BLaER1 (cell line): ENCODE measurements around the gene MRFAP1.
A peak's percentile ranks its signal among the peaks of the same experiment; 100 is the strongest.

Source experiments
- H3K27ac ChIP-seq: shearing (Covaris generic); formaldehyde crosslinking; 2 replicates; pipeline ENCODE4 v1.8.1; 2022
- H3K27me3 ChIP-seq: shearing (Covaris generic); formaldehyde crosslinking; 2 replicates; pipeline ENCODE4 v1.8.1; 2022
- H3K36me3 ChIP-seq: shearing (Covaris generic); formaldehyde crosslinking; 2 replicates; pipeline ENCODE4 v1.8.1; 2022
- H3K4me1 ChIP-seq: shearing (Covaris generic); formaldehyde crosslinking; 2 replicates; pipeline ENCODE4 v1.8.1; 2022
- H3K4me2 ChIP-seq: shearing (Covaris generic); formaldehyde crosslinking; 2 replicates; pipeline ENCODE4 v1.8.1; 2022
- H3K4me3 ChIP-seq: shearing (Covaris generic); formaldehyde crosslinking; 2 replicates; pipeline ENCODE4 v1.8.1; 2022
- H3K9ac ChIP-seq: shearing (Covaris generic); formaldehyde crosslinking; 2 replicates; pipeline ENCODE4 v1.8.1; 2022
- H3K9me3 ChIP-seq: shearing (Covaris generic); formaldehyde crosslinking; 2 replicates; pipeline ENCODE4 v1.8.1; 2022
- H4K20me1 ChIP-seq: shearing (Covaris generic); formaldehyde crosslinking; 2 replicates; pipeline ENCODE4 v1.8.1; 2022
- Cebpa-rat ChIP-seq: shearing (Covaris generic); IDR thresholded peaks from 2 replicates; pipeline ENCODE4 v1.8.1; 2022

Gene MRFAP1

DNA sequence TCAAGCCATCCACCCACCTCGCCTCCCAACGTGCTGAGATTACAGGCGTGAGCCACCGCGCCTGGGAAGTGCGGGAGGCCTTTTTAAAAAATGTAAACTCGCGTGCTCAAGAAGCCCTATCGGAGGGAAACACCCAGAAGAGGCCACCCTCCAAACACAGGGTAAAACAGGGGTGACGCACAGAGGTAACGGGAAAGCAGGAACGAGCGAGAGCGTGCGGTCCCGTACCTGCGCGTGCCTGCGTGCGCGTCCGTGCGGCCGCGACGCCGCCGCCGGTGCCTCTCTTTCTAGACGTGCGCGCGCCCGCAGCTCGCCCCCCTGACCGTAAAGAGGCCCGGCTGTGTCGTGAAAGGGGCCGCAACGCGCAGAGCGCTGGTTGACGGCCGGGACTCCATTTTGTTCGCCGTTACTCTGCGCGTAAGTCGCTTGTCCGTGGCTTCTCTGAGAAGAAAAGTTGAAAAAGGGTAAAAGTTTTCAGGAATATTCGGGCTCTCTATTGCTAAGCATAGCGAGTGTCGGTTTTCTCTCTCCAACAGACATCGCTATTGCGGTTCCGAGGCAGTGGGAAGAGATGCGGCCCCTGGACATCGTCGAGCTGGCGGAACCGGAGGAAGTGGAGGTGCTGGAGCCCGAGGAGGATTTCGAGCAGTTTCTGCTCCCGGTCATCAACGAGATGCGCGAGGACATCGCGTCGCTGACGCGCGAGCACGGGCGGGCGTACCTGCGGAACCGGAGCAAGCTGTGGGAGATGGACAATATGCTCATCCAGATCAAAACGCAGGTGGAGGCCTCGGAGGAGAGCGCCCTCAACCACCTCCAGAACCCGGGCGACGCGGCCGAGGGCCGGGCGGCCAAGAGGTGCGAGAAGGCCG lies at the start of gene MRFAP1:
TSS of gene MRFAP1 (plus strand) at position 394 of the 872 bp plus-strand sequence. CDS start at position 572, 178 bp downstream.
- peaks cover 32% of the 10 kb centered on the region for H3K4me1 ChIP-seq
- H3K9ac ChIP-seq = peak within 1 kb of the TSS; percentile 96
- H3K27me3 ChIP-seq = no peaks in the 10 kb centered on the region
- H3K4me3 ChIP-seq = peak within 1 kb of the TSS; percentile 98
- H3K36me3 ChIP-seq = peaks cover 27% of the 10 kb centered on the region
- H3K27ac ChIP-seq = peak within 1 kb of the TSS; percentile 94
- peak within 1 kb of the TSS; percentile 94 for H3K4me2 ChIP-seq
- no peak for TF ChIP-seq Cebpa-rat
- no peaks in the 10 kb centered on the region for H3K9me3 ChIP-seq
- H4K20me1 ChIP-seq = peaks cover 29% of the 10 kb centered on the region

DNA sequence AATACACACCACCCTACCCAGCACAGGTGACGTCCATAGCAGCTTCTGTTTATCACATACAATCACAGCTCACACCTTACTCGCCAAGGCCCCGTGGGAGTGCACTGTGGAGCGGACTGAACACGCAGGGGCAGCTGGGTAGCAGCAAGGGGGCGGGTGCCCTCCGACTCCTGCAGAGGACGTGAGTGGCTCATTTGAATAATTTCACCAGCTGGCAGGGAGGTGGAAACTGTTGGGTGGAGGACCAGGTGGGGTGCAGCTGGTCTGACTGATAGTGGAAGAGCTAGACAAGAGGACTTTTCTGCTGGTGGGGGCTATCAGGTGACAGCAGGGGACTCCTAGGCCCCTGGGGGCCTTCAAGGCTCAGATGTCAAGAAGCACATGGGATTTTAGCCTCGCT lies 49.2 kb upstream of the MRFAP1 start:
- Histone ChIP-seq H3K4me3 (no peak overlapping the region), H4K20me1 (no peaks in the 10 kb centered on the region), H3K4me1 (peaks cover 19% of the 10 kb centered on the region), H3K27ac (peak overlapping the region; percentile 58), H3K9ac (no peak overlapping the region), H3K27me3 (no peaks in the 10 kb centered on the region), H3K36me3 (peaks cover 39% of the 10 kb centered on the region), H3K9me3 (no peaks in the 10 kb centered on the region), H3K4me2 (peak overlapping the region; percentile 70)
- no peak for TF ChIP-seq Cebpa-rat

DNA sequence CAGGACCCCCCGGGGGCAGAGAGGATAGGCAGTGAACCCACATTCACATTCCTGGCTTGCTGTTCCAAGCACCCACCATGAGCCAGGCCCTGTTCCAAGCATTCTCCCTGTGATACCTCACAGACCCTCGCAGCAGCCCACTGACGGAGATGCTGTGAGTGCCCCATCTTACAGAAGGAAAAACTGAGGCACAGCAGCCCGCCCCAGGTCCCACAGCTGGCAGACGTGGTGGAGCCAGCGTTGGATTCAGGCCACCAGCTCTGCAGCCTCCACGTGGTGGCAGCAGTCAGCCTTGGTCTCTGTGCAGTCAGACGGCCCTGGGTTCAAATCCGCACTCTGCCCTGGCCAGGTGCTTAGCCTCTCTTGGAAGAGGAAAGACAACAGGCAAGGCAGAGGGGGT lies 48.7 kb upstream of the MRFAP1 start:
- Histone ChIP-seq H4K20me1 (no peaks in the 10 kb centered on the region), H3K9me3 (no peaks in the 10 kb centered on the region), H3K4me1 (peaks cover 24% of the 10 kb centered on the region), H3K4me2 (peak overlapping the region; percentile 70), H3K4me3 (no peak overlapping the region), H3K27ac (peak overlapping the region; percentile 58), H3K36me3 (peaks cover 39% of the 10 kb centered on the region), H3K27me3 (no peaks in the 10 kb centered on the region), H3K9ac (no peak overlapping the region)
- TF ChIP-seq Cebpa-rat = no peak

DNA sequence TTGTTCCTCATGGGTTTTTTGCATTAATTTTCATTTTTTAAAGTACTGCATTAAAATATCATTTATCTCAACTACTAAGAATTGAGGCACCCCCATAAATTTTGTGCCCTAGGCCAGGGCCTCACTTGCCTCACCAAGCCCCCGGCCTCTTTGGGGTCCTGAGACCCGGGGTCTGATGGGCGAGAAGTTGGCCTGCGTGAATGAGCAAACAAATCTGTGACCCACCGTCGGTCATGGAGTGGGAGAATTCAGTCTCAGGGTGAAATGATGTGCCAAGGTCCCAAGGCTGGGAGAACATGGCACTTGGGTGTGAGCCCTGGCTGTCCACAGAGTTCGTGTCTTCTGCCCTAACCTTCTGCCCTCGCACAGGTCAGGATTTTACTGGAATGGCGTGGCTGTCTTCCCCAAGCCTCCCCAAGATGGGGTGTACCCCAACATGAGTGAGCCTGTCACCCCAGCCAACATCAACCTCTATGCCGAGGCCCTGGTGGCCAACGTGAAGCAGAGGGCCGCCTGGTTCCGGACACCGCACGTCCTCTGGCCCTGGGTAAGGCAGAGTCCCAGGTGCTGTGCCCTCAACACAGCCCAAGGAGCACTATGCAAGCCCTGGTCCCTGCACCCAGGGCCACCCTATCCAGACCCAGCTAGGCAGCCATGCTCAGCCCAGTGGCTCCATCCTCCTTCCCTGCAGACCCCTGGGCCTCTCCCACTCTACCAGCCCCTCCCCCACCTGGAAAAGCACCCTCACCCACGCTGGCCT lies 47.5 kb upstream of the MRFAP1 start:
- no peak for TF ChIP-seq Cebpa-rat
- H3K4me3 ChIP-seq = no peak overlapping the region
- H3K9me3 ChIP-seq = no peaks in the 10 kb centered on the region
- peaks cover 36% of the 10 kb centered on the region for H3K4me1 ChIP-seq
- no peaks in the 10 kb centered on the region for H3K27me3 ChIP-seq
- H3K9ac ChIP-seq = no peak overlapping the region
- no peak overlapping the region for H3K4me2 ChIP-seq
- peaks cover 32% of the 10 kb centered on the region for H3K36me3 ChIP-seq
- no peaks in the 10 kb centered on the region for H4K20me1 ChIP-seq
- no peak overlapping the region for H3K27ac ChIP-seq

DNA sequence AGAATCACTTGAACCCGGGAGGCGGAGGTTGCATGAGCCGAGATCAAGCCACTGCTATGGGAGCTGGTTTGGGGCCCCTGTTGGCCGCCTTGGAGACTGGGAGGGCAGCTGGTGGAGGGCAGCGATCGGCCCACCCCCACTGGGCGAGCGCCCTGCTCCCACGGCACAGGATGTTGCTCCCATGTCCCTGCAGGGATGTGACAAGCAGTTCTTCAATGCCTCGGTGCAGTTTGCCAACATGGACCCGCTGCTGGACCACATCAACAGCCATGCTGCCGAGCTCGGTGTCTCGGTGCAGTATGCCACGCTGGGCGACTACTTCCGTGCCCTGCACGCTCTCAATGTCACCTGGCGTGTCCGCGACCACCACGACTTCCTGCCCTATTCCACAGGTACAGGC lies 46.1 kb upstream of the MRFAP1 start:
- peaks cover 49% of the 10 kb centered on the region for H3K4me1 ChIP-seq
- H3K9me3 ChIP-seq = no peaks in the 10 kb centered on the region
- H4K20me1 ChIP-seq = no peaks in the 10 kb centered on the region
- H3K36me3 ChIP-seq = peaks cover 29% of the 10 kb centered on the region
- H3K4me3 ChIP-seq = no peak overlapping the region
- H3K27ac ChIP-seq = no peak overlapping the region
- no peak for TF ChIP-seq Cebpa-rat
- no peaks in the 10 kb centered on the region for H3K27me3 ChIP-seq
- no peak overlapping the region for H3K9ac ChIP-seq
- no peak overlapping the region for H3K4me2 ChIP-seq

DNA sequence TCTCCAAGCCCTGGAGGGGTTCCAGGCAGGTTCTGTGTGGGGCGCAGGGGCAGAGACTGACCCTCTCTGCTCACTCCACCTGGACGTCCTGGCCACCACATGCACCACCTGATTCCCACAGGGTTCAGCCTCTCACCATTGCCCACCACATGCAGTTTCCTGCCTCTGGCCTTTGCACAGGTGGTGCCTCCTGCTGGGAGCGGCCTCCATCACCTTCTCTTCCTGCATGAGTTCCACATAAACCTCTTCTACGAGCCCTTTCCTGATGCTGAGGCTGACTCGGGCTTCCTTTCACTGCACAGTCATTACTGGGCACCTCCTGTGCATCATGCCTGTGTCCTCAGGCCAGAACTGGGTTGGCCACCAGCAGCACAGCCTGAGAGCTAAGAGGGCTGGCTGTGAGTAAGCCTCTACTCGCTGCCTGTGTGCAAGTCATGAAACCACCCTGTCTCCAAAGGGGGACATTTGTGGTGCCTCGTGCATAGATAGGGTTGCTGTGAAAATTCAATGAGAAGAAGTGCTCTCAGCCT lies 45.6 kb upstream of the MRFAP1 start:
- H3K4me1 ChIP-seq = peaks cover 55% of the 10 kb centered on the region
- no peak overlapping the region for H3K4me2 ChIP-seq
- no peaks in the 10 kb centered on the region for H4K20me1 ChIP-seq

DNA sequence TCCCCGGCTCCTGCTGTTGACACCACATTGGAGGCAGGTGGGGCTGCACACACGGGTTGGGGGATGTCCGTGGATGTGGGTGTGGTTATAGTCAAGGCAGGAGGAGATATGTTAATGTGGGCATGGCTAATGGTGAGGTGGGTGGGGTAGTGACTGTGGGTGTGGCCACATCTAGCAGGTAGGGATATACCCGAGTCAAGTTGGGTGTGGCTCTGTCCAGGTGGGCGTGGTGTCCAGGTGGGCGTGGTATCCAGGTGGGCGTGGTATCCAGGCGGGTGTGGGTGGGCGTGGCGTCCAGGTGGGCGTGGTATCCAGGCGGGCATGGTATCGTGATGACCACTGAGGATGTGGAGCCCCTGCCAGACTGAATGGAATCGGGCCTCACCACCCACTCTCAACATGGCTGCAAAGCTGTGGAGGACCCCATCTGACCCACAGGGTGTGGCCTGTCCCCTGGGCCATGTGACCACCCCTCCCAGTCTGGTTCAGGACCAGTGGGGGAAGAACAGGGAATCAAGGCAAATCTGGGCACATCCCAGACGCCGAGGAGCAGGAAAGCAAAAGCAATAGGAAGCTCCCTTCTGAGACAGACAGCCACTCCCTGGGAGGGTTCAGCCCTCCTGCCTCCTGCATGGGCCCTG lies 44.5 kb upstream of the MRFAP1 start:
- Histone ChIP-seq H3K4me2 (peak overlapping the region; percentile 86), H3K4me1 (peaks cover 63% of the 10 kb centered on the region), H3K36me3 (peaks cover 25% of the 10 kb centered on the region), H3K4me3 (no peak overlapping the region), H3K27ac (peak overlapping the region; percentile 84; the same call in 1 of the 2 replicates), H3K27me3 (no peaks in the 10 kb centered on the region), H4K20me1 (no peaks in the 10 kb centered on the region), H3K9ac (0 out of 2 replicates have a peak overlapping the region, but pooled peaks have one; percentile 3), H3K9me3 (no peaks in the 10 kb centered on the region)
- no peak for TF ChIP-seq Cebpa-rat

More for the DNA sequence above, 45.6 kb upstream of the MRFAP1 start:
- no peak overlapping the region for H3K27ac ChIP-seq
- H3K9me3 ChIP-seq = no peaks in the 10 kb centered on the region
- no peaks in the 10 kb centered on the region for H3K27me3 ChIP-seq
- TF ChIP-seq Cebpa-rat = no peak
- H3K36me3 ChIP-seq = peaks cover 25% of the 10 kb centered on the region
- H3K4me3 ChIP-seq = no peak overlapping the region
- no peak overlapping the region for H3K9ac ChIP-seq

DNA sequence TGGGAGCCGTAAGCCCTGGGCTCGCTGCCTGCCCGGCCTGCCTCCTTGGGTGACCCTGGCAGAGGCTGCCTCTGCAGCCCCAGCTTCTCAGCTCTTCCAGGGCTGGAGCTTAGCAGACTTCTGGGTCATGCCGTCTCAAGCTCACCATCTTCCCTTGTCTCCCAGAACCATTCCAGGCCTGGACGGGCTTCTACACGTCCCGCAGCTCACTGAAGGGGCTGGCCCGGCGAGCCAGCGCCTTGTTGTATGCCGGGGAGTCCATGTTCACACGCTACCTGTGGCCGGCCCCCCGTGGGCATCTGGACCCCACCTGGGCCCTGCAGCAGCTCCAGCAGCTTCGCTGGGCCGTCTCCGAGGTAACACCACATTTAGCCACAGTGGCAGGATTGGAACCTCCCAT lies 43.5 kb upstream of the MRFAP1 start:
- peaks cover 25% of the 10 kb centered on the region for H3K36me3 ChIP-seq
- peak overlapping the region; percentile 84 for H3K27ac ChIP-seq

DNA sequence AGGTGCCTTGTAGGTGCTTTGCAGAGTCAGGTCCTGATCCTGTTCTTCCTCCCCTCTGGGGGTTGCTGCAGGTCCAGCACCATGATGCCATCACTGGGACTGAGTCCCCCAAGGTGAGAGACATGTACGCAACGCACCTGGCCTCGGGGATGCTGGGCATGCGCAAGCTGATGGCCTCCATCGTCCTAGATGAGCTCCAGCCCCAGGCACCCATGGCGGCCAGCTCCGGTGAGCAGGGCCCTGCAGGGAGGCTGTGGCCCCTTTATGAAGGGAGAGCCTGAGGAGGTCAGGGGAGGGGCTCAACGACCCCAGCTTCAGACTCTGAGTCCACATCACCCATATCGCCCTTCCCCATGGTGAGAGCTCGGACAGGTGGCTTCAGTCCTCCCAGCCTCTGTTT lies 42.4 kb upstream of the MRFAP1 start:
- H3K4me2 ChIP-seq = peak overlapping the region; percentile 86
- peak overlapping the region; percentile 30; the same call in 1 of the 2 replicates for H3K4me3 ChIP-seq
- peaks cover 24% of the 10 kb centered on the region for H3K36me3 ChIP-seq
- H3K27ac ChIP-seq = peak overlapping the region; percentile 84
- H3K4me1 ChIP-seq = peaks cover 71% of the 10 kb centered on the region
- peak overlapping the region; percentile 63; the same call in 1 of the 2 replicates for H3K9ac ChIP-seq
- H3K27me3 ChIP-seq = no peaks in the 10 kb centered on the region
- H4K20me1 ChIP-seq = no peaks in the 10 kb centered on the region
- H3K9me3 ChIP-seq = no peaks in the 10 kb centered on the region
- TF ChIP-seq Cebpa-rat = no peak

More for the DNA sequence above, 43.5 kb upstream of the MRFAP1 start:
- Histone ChIP-seq H3K4me2 (peak overlapping the region; percentile 86), H3K9ac (0 out of 2 replicates have a peak overlapping the region, but pooled peaks have one; percentile 3), H3K9me3 (no peaks in the 10 kb centered on the region), H3K27me3 (no peaks in the 10 kb centered on the region), H4K20me1 (no peaks in the 10 kb centered on the region), H3K4me1 (peaks cover 63% of the 10 kb centered on the region), H3K4me3 (no peak overlapping the region)
- TF ChIP-seq Cebpa-rat = no peak
